Liver (tissue), 9 donors: Measurements from ENCODE around the gene LYRM4. TPM values are rescaled to one million over a fixed set of nuclear protein-coding genes. Genes with fewer than 3 reads are reported as not detected.

ENCODE experiments used
- DNase-seq: peaks from one replicate; pipeline ENCODE4 v3.0.0-alpha.2; 2017; ENCODE audit warnings: low spot score
- H3K27ac ChIP-seq, 2 donors: one replicate each; pipeline ENCODE4 v1.7.0; 2013; ENCODE audit warnings: inconsistent platforms in 2 of 2, low read length in 2 of 2, control low read depth in 1 of 2, low read depth in 1 of 2, mild to moderate bottlenecking in 1 of 2
- H3K27me3 ChIP-seq, 4 donors: one replicate each; pipeline versions ENCODE4 v1.6.1 to v1.7.0; 2013; ENCODE audit warnings: low read length in 3 of 4, inconsistent platforms in 1 of 4, mild to moderate bottlenecking in 1 of 4, moderate library complexity in 1 of 4; ENCODE audit not compliant: control insufficient read depth in 4 of 4, insufficient read depth in 4 of 4
- H3K36me3 ChIP-seq, 4 donors: one replicate each; pipeline versions ENCODE4 v1.6.1 to v1.7.0; 2013; ENCODE audit warnings: low read length in 3 of 4, mild to moderate bottlenecking in 3 of 4, low read depth in 1 of 4, moderate library complexity in 1 of 4; ENCODE audit not compliant: control insufficient read depth in 4 of 4, insufficient read depth in 3 of 4
- H3K4me1 ChIP-seq, 4 donors: one replicate each; pipeline versions ENCODE4 v1.6.1 to v1.7.0; 2013; ENCODE audit warnings: low read length in 3 of 4, mild to moderate bottlenecking in 3 of 4, moderate library complexity in 1 of 4; ENCODE audit not compliant: control insufficient read depth in 4 of 4, insufficient read depth in 4 of 4
- H3K4me3 ChIP-seq, 3 donors: one replicate each; pipeline versions ENCODE4 v1.6.1 to v1.7.0; 2013; ENCODE audit warnings: low read length in 3 of 3, control low read depth in 1 of 3, low read depth in 1 of 3, mild to moderate bottlenecking in 1 of 3
- H3K9ac ChIP-seq, 2 donors: one replicate each; pipeline ENCODE4 v1.7.0; 2013; ENCODE audit warnings: low read length in 2 of 2, mild to moderate bottlenecking in 2 of 2, moderate library complexity in 2 of 2, control low read depth in 1 of 2, low read depth in 1 of 2
- H3K9me3 ChIP-seq, 4 donors: one replicate each; pipeline versions ENCODE4 v1.6.1 to v1.7.0; 2013; ENCODE audit warnings: low read length in 3 of 4; ENCODE audit not compliant: control insufficient read depth in 4 of 4
- EGR1 ChIP-seq, 2 donors: IDR thresholded peaks; 2 replicates each; pipeline ENCODE4 v1.6.1; 2016 to 2018; ENCODE audit warnings: antibody characterized with exemption in 2 of 2, low read depth in 2 of 2
- FOXA1 ChIP-seq: IDR thresholded peaks from 2 replicates; pipeline ENCODE4 v1.6.1; 2016; ENCODE audit warnings: antibody characterized with exemption
- FOXA2 ChIP-seq: IDR thresholded peaks from 2 replicates; pipeline ENCODE4 v1.6.1; 2016; ENCODE audit warnings: antibody characterized with exemption
- GABPA ChIP-seq, 2 donors: IDR thresholded peaks in 1 of 2; conservative IDR thresholded peaks in 1 of 2; 2 replicates each; pipeline ENCODE4 v1.6.1; 2016; ENCODE audit warnings: antibody characterized with exemption in 2 of 2, mild to moderate bottlenecking in 1 of 2, moderate library complexity in 1 of 2
- HNF4A ChIP-seq, 2 donors: conservative IDR thresholded peaks; 2 replicates each; pipeline ENCODE4 v1.6.1; 2016; ENCODE audit warnings: antibody characterized with exemption in 2 of 2, mild to moderate bottlenecking in 2 of 2
- HNF4G ChIP-seq: IDR thresholded peaks from 2 replicates; pipeline ENCODE4 v1.6.1; 2016; ENCODE audit warnings: antibody characterized with exemption
- JUND ChIP-seq, 2 donors: IDR thresholded peaks; 2 replicates each; pipeline ENCODE4 v1.6.1; 2016; ENCODE audit warnings: antibody characterized with exemption in 2 of 2
- NR2F2 ChIP-seq: IDR thresholded peaks from 2 replicates; pipeline ENCODE4 v1.6.1; 2016; ENCODE audit warnings: antibody characterized with exemption
- RAD21 ChIP-seq, 2 donors: IDR thresholded peaks; 2 replicates each; pipeline ENCODE4 v1.6.1; 2016; ENCODE audit warnings: antibody characterized with exemption in 2 of 2, mild to moderate bottlenecking in 2 of 2
- RXRA ChIP-seq, 2 donors: IDR thresholded peaks; 2 replicates each; pipeline ENCODE4 v1.6.1; 2017 to 2018; ENCODE audit warnings: antibody characterized with exemption in 2 of 2, mild to moderate bottlenecking in 1 of 2
- SP1 ChIP-seq: IDR thresholded peaks from 2 replicates; pipeline ENCODE4 v1.6.1; 2018; ENCODE audit warnings: antibody characterized with exemption, mild to moderate bottlenecking
- TAF1 ChIP-seq: conservative IDR thresholded peaks from 2 replicates; pipeline ENCODE4 v1.6.1; 2016; ENCODE audit warnings: antibody characterized with exemption, mild to moderate bottlenecking
- WGBS: extraction: QIAGEN DNeasy Blood & Tissue Kit; methylation state at CpG from one replicate; pipeline ENCODE4 v1.1.7; 2013; 5-methylcytosine and 5-hydroxymethylcytosine counted together
- polyA plus RNA-seq, 2 donors: library from polyadenylated mRNA; stranded (reverse) in 1 of 2; unstranded in 1 of 2; fragments of 200-250 nt in 1 of 2; fragments of >200 nt in 1 of 2; fragmentation: Nextera tagmentation in 1 of 2; extraction: Ambion mirVana in 1 of 2; gene quantifications; one replicate each; pipeline versions ENCODE4 v1.2.1 to v1.2.3, GENCODE V29; 2013 to 2015
- total RNA-seq, 2 donors: library from RNA; depleted of rRNA; stranded (reverse); fragments of >200 nt; gene quantifications; one replicate each; pipeline ENCODE4 v1.2.3, GENCODE V29; 2014
- TF ChIP-seq, protein P1 (sequence below): IDR thresholded peaks from 2 replicates; pipeline ENCODE4 v1.6.1; 2016; ENCODE audit warnings: antibody characterized with exemption
- TF ChIP-seq, protein P2 (sequence below): IDR thresholded peaks from 2 replicates; pipeline ENCODE4 v1.6.1; 2016; ENCODE audit warnings: antibody characterized with exemption, mild to moderate bottlenecking
- TF ChIP-seq, protein P3 (sequence below): IDR thresholded peaks from 2 replicates; pipeline ENCODE4 v1.6.1; 2016; ENCODE audit warnings: antibody characterized with exemption
- donor health status: healthy.
- donor health status: healthy.
- donor health status: healthy.
- donor health status: healthy.
- donor health status: healthy.

Gene LYRM4
- total and polyA plus RNA-seq, 4 donors, result 4.4 to 13.1 (median 6.5) TPM

DNA sequence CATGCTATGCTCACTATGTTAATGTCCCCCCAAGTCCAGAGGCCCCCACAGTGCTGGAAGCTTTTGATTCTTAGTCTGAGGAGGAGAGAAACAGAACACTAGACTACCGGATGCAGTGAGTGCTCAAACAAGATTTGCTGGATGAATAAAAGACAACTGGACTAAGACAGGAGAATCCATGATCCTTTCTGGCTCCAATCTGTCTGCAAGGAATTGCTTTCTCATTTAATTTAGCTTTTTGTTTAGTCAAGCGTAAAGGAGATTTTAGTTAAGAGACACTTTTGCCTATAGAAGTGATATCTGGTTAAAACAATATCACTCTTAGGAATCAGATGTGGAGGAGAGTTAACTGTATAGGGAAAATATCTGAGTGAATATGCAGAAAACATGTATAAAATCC lies 13.5 kb downstream of the LYRM4 start:
- H3K27ac ChIP-seq, result no peak overlapping the region

DNA sequence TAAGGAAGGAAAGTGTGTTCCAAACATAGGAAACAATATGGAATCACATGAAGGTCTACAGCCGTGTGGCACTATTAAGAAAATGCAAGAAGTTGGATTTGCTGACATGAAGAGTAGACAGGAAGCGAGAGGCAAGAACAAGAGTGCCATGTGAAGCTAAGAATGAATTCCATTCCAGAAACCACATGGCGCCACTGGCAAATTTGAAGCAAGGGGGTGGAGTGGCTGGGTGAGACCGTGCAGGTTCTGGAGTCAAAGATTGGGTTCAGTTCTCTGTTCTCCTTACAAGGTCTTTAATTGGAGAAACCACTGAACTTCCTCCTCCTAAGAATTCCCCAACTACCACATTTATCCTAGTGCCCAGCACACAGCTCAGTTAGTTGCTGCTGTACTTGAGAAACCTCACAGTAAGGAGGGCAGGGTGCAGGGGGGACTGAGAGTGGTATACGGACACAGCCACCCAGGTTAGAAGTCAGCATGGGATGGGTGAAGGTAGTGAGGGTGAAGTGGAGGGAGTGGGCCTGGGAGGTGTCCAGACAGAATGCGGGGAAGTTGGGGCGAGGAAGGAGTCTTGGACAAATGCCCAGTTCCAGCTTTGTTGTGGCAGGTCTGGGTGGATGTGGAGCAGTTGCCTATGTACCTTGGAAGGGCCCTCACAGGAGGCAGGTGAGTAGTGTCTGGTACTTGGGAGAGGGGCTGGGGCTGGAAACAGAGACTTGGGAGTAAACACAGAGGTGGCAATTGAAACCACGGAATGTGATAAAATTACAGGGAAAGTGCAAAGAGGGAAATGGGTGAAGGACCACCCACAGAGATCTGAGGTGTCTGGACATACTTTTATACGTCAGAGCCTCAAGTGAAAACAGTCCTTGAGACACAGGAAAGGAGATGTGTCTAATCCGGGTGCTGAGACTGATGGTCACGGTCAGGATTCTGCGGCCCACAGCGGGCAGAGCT lies 14.3 kb downstream of the LYRM4 start:
- H3K9ac ChIP-seq, result no peak overlapping the region
- WGBS, result 94% methylated on average over 13 of the region's 13 CpGs
- H3K4me3 ChIP-seq, result no peak overlapping the region
- no peak overlapping the region for H3K27ac ChIP-seq
- H3K4me1 ChIP-seq, result peaks cover 0 to 3% (median under 1%) of the 10 kb centered on the region in 4 donors
- no peaks in the 10 kb centered on the region for H3K27me3 ChIP-seq
- TF ChIP-seq, protein P1, sequence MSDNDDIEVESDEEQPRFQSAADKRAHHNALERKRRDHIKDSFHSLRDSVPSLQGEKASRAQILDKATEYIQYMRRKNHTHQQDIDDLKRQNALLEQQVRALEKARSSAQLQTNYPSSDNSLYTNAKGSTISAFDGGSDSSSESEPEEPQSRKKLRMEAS, result no peak
- no peak for TF ChIP-seq TAF1
- TF ChIP-seq HNF4G, result no peak
- TF ChIP-seq GABPA (IDR thresholded peaks at IDR 0.05 in 1 of 2, conservative IDR thresholded peaks at IDR 0.05 in 1 of 2), result no peak
- TF ChIP-seq JUND (IDR thresholded peaks at IDR 0.05), result no peak
- no peak for TF ChIP-seq EGR1 (IDR thresholded peaks at IDR 0.05; ENCODE audit: low read depth in 2 of 2)
- no peak for TF ChIP-seq HNF4A (conservative IDR thresholded peaks at IDR 0.05)
- no peak for TF ChIP-seq RAD21 (IDR thresholded peaks at IDR 0.05)
- no peak for TF ChIP-seq FOXA1
- no peaks in the 10 kb centered on the region for H3K36me3 ChIP-seq
- no peak for DNase-seq
- H3K9me3 ChIP-seq, result no peaks in the 10 kb centered on the region

More for the DNA sequence above, 13.5 kb downstream of the LYRM4 start:
- Histone ChIP-seq H3K27me3 (no peaks in the 10 kb centered on the region), H3K9me3 (no peaks in the 10 kb centered on the region), H3K9ac (no peak overlapping the region), H3K4me3 (no peak overlapping the region), H3K36me3 (peaks cover 0 to 2% (median 0%) of the 10 kb centered on the region in 4 donors), H3K4me1 (peaks cover 0 to 3% (median under 1%) of the 10 kb centered on the region in 4 donors)
- TF ChIP-seq JUND (IDR thresholded peaks at IDR 0.05) (no peak), HNF4A (conservative IDR thresholded peaks at IDR 0.05) (no peak), HNF4G (no peak), RAD21 (IDR thresholded peaks at IDR 0.05) (no peak), NR2F2 (no peak), SP1 (no peak), RXRA (IDR thresholded peaks at IDR 0.05) (no peak), FOXA2 (no peak), EGR1 (IDR thresholded peaks at IDR 0.05; ENCODE audit: low read depth in 2 of 2) (no peak), GABPA (IDR thresholded peaks at IDR 0.05 in 1 of 2, conservative IDR thresholded peaks at IDR 0.05 in 1 of 2) (no peak), TAF1 (no peak)
- TF ChIP-seq, protein P2, sequence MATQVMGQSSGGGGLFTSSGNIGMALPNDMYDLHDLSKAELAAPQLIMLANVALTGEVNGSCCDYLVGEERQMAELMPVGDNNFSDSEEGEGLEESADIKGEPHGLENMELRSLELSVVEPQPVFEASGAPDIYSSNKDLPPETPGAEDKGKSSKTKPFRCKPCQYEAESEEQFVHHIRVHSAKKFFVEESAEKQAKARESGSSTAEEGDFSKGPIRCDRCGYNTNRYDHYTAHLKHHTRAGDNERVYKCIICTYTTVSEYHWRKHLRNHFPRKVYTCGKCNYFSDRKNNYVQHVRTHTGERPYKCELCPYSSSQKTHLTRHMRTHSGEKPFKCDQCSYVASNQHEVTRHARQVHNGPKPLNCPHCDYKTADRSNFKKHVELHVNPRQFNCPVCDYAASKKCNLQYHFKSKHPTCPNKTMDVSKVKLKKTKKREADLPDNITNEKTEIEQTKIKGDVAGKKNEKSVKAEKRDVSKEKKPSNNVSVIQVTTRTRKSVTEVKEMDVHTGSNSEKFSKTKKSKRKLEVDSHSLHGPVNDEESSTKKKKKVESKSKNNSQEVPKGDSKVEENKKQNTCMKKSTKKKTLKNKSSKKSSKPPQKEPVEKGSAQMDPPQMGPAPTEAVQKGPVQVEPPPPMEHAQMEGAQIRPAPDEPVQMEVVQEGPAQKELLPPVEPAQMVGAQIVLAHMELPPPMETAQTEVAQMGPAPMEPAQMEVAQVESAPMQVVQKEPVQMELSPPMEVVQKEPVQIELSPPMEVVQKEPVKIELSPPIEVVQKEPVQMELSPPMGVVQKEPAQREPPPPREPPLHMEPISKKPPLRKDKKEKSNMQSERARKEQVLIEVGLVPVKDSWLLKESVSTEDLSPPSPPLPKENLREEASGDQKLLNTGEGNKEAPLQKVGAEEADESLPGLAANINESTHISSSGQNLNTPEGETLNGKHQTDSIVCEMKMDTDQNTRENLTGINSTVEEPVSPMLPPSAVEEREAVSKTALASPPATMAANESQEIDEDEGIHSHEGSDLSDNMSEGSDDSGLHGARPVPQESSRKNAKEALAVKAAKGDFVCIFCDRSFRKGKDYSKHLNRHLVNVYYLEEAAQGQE, result no peak
- TF ChIP-seq, protein P3, sequence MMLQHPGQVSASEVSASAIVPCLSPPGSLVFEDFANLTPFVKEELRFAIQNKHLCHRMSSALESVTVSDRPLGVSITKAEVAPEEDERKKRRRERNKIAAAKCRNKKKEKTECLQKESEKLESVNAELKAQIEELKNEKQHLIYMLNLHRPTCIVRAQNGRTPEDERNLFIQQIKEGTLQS, result no peak
- TF ChIP-seq, protein P1, result no peak
- DNase-seq, result no peak
- 98% methylated on average over 2 of the region's 2 CpGs for WGBS
